ENCODE results near the gene PTTG1IP. TPM values are rescaled to one million over a fixed set of nuclear protein-coding genes. Genes with fewer than 3 reads are reported as not detected.

The PTTG1IP gene
- total RNA-seq, 6 experiments from 2014 or later: 54.3 to 195 (median 140) TPM

- peak overlapping the region in 1 of 3 donors; percentile 34 for H3K27ac ChIP-seq
- H3K4me1 ChIP-seq: peaks cover 0 to 16% (median 8%) of the 10 kb centered on the region in 4 donors
- H3K27me3 ChIP-seq: no peaks in the 10 kb centered on the region
- intact Hi-C loops (cut with DNase I): no loop called here
- 77% methylated on average over 12 of the region's 44 CpGs for WGBS (ENCODE audit: insufficient coverage, low coverage, low lambda C conversion rate, missing lambda C conversion rate)
- DNase-seq: peak; percentile 17 to 47 (median 44)
- H3K4me3 ChIP-seq: no peak overlapping the region
- H3K9me3 ChIP-seq: no peaks in the 10 kb centered on the region
- ATAC-seq: no peak
- TF ChIP-seq POLR2A (IDR thresholded peaks at IDR 0.05): no peak
- TF ChIP-seq, protein P1, sequence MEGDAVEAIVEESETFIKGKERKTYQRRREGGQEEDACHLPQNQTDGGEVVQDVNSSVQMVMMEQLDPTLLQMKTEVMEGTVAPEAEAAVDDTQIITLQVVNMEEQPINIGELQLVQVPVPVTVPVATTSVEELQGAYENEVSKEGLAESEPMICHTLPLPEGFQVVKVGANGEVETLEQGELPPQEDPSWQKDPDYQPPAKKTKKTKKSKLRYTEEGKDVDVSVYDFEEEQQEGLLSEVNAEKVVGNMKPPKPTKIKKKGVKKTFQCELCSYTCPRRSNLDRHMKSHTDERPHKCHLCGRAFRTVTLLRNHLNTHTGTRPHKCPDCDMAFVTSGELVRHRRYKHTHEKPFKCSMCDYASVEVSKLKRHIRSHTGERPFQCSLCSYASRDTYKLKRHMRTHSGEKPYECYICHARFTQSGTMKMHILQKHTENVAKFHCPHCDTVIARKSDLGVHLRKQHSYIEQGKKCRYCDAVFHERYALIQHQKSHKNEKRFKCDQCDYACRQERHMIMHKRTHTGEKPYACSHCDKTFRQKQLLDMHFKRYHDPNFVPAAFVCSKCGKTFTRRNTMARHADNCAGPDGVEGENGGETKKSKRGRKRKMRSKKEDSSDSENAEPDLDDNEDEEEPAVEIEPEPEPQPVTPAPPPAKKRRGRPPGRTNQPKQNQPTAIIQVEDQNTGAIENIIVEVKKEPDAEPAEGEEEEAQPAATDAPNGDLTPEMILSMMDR (IDR thresholded peaks at IDR 0.05): no peak
- H3K36me3 ChIP-seq: no peaks in the 10 kb centered on the region
These were observed 12.9 kb upstream of the PTTG1IP start for GRCh38 chr21:44886113-44887075.

DNA sequence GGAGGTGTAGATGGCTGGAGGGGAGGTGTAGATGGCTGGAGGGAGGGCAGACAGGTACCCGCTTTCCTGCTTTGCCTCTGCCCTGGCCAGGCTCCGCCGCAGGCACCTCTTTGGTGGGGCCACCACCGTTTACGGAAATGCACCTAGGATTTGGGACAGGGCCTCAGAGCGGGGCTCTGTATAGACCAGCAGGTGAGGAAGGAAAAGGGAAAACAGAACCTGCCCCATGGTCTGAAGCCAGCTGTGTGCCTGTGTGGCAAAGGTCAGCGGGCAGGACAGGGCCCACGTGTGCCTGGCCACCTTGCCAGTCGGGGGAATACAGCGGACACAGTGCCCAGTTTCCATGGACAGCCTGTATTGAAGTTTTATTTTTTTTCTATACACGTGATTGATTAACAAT, 12.1 kb upstream of the PTTG1IP start:
- H3K9me3 ChIP-seq: no peaks in the 10 kb centered on the region
- DNase-seq (peak; percentile 79 to 90 (median 88)), ATAC-seq (peak; percentile 81 to 86 (median 83))
- peak overlapping the region in 2 of 3 donors; percentile 34 to 44 for H3K27ac ChIP-seq
- 19% methylated on average over 3 of the region's 11 CpGs for WGBS (ENCODE audit: insufficient coverage, low coverage, low lambda C conversion rate, missing lambda C conversion rate)
- no peaks in the 10 kb centered on the region for H3K27me3 ChIP-seq
- H3K4me3 ChIP-seq: no peak overlapping the region
- H3K36me3 ChIP-seq: no peaks in the 10 kb centered on the region
- TF ChIP-seq, protein P1 (IDR thresholded peaks at IDR 0.05): no peak
- no peak for TF ChIP-seq POLR2A (IDR thresholded peaks at IDR 0.05)
- intact Hi-C loops (cut with DNase I): no loop called here
- H3K4me1 ChIP-seq: peaks cover 0 to 16% (median 8%) of the 10 kb centered on the region in 4 donors

DNA sequence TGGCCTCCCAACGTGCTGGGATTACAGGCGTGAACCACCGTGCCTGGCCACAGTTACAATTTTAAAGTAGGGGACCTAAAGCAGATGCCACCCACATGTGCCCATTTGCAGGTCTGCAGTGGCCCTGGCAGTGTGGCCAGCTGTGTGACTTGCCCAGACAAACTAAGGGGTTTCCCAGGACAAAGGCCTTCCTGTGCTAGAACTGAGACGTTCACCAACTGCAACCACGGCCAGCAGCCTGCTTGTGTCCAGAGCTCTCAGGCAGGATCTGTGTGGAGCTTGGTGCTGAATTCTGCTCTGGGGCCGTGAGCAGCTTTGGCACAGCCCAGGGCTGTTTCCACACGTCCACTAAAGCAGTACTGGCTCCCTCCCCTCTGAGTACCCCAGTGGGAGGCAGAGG, 10.6 kb upstream of the PTTG1IP start:
- no peak overlapping the region for H3K27ac ChIP-seq
- no peaks in the 10 kb centered on the region for H3K9me3 ChIP-seq
- H3K4me3 ChIP-seq: no peak overlapping the region
- H3K27me3 ChIP-seq: no peaks in the 10 kb centered on the region
- TF ChIP-seq, protein P1 (IDR thresholded peaks at IDR 0.05): no peak
- no peak for TF ChIP-seq POLR2A (IDR thresholded peaks at IDR 0.05)
- peaks cover 0 to 18% (median 8%) of the 10 kb centered on the region in 4 donors for H3K4me1 ChIP-seq
- no peaks in the 10 kb centered on the region for H3K36me3 ChIP-seq
- ATAC-seq (peak in 1 of 4 donors; percentile 2), DNase-seq (peak; percentile 24 to 49 (median 46))
- WGBS (ENCODE audit: insufficient coverage, low coverage, low lambda C conversion rate, missing lambda C conversion rate): 14% methylated on average over 2 of the region's 7 CpGs
- intact Hi-C loops (cut with DNase I): no loop called here

DNA sequence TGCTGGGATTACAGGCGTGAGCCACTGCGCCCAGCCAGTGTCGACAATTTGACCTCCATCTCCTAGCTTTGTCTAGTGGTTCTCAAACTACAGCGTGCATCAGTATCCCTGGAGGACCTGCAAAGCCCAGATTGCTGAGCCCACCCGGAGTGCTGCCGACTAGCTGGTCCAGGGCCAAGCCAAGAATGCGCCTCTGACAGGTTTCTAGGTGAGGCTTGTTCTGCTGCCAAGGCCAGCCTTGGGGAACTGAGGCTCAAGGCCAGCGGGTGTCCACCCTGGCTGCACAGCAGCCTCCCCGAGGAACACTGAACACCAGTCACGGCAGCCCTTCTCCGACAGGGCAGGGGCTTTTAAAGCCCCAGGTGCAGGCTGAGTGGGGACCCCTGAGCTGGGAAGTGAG, 9.8 kb upstream of the PTTG1IP start:
- Histone ChIP-seq H3K9me3 (no peaks in the 10 kb centered on the region), H3K36me3 (no peaks in the 10 kb centered on the region), H3K27ac (no peak overlapping the region), H3K27me3 (no peaks in the 10 kb centered on the region), H3K4me3 (no peak overlapping the region), H3K4me1 (peaks cover 0 to 26% (median 13%) of the 10 kb centered on the region in 4 donors)
- ATAC-seq: no peak
- intact Hi-C loops (cut with DNase I): no loop called here
- peak; percentile 19 to 46 (median 44) for DNase-seq
- TF ChIP-seq POLR2A (IDR thresholded peaks at IDR 0.05): no peak
- TF ChIP-seq, protein P1 (IDR thresholded peaks at IDR 0.05): no peak
- 73% methylated on average over 3 of the region's 11 CpGs for WGBS (ENCODE audit: insufficient coverage, low coverage, low lambda C conversion rate, missing lambda C conversion rate)
